ENCODE data around the gene CDH15. TPM values are rescaled to one million over a fixed set of nuclear protein-coding genes. Genes with fewer than 3 reads are reported as not detected.
"Not testable (repeated sequence)": the region's sequence is repeated elsewhere in the genome, so short reads cannot be mapped to it uniquely, and the experiment has no call there.

Gene CDH15
- total RNA-seq, 1 donor from 2014 or later = 0.18 TPM

GRCh38 chr16:89187032-89187769 lies 15.7 kb downstream of the CDH15 start:
- H2AFZ ChIP-seq (ENCODE audit: low read depth, low read length) = no peak overlapping the region
- no peak for FAIRE-seq

GRCh38 chr16:89187770-89188392 lies 16.3 kb downstream of the CDH15 start:
- DNase-seq (ENCODE audit: low read depth) (no peak), FAIRE-seq (no peak)
- peaks cover 4% of the 10 kb centered on the region for H3K27me3 ChIP-seq (ENCODE audit: insufficient read depth, low read length)
- no peaks in the 10 kb centered on the region for H3K4me1 Mint-ChIP-seq (ENCODE audit: low read depth, unreplicated experiment)
- H3K27ac ChIP-seq (ENCODE audit: low read depth, low read length) = no peak overlapping the region
- H2AFZ ChIP-seq (ENCODE audit: low read depth, low read length) = no peak overlapping the region
- H3K9ac ChIP-seq (ENCODE audit: low read length) = no peak overlapping the region
- no peak for TF ChIP-seq EZH2 (IDR thresholded peaks at IDR 0.05; ENCODE audit: insufficient read depth, low read length)
- TF ChIP-seq CTCF (IDR thresholded peaks at IDR 0.05; ENCODE audit: insufficient read depth, low read depth, low read length) = no peak
- H4K20me1 ChIP-seq (ENCODE audit: insufficient read depth, low read length) = peaks cover 11% of the 10 kb centered on the region
- H3K4me3 Mint-ChIP-seq (ENCODE audit: unreplicated experiment) = no peak overlapping the region
- no peak overlapping the region for H3K4me2 ChIP-seq (ENCODE audit: low read length)
- peaks cover 14% of the 10 kb centered on the region for H3K27me3 Mint-ChIP-seq (ENCODE audit: low read depth, unreplicated experiment)
- no peaks in the 10 kb centered on the region for H3K79me2 ChIP-seq (ENCODE audit: insufficient read depth, low read length)
- no peaks in the 10 kb centered on the region for H3K9me3 Mint-ChIP-seq (ENCODE audit: unreplicated experiment)
- H3K27ac Mint-ChIP-seq (ENCODE audit: unreplicated experiment) = no peak overlapping the region
- no peaks in the 10 kb centered on the region for H3K4me1 ChIP-seq (ENCODE audit: insufficient read depth, low read length)
- no peaks in the 10 kb centered on the region for H3K36me3 Mint-ChIP-seq (ENCODE audit: low read depth, unreplicated experiment)
- no peaks in the 10 kb centered on the region for H3K9me3 ChIP-seq (ENCODE audit: insufficient read depth, low read depth, low read length)
- H3K36me3 ChIP-seq (ENCODE audit: insufficient read depth, low read length) = no peaks in the 10 kb centered on the region
- H3K4me3 ChIP-seq (ENCODE audit: insufficient read depth, low read depth, low read length) = no peak overlapping the region

More at GRCh38 chr16:89187032-89187769, 15.7 kb downstream of the CDH15 start:
- Histone ChIP-seq H3K4me1 (ENCODE audit: insufficient read depth, low read length) (no peaks in the 10 kb centered on the region), H3K79me2 (ENCODE audit: insufficient read depth, low read length) (no peaks in the 10 kb centered on the region), H3K4me2 (ENCODE audit: low read length) (no peak overlapping the region), H3K27me3 (ENCODE audit: insufficient read depth, low read length) (peaks cover 4% of the 10 kb centered on the region), H4K20me1 (ENCODE audit: insufficient read depth, low read length) (peaks cover 11% of the 10 kb centered on the region), H3K9ac (ENCODE audit: low read length) (no peak overlapping the region), H3K4me3 (ENCODE audit: insufficient read depth, low read depth, low read length) (no peak overlapping the region), H3K27ac (ENCODE audit: low read depth, low read length) (no peak overlapping the region), H3K36me3 (ENCODE audit: insufficient read depth, low read length) (no peaks in the 10 kb centered on the region), H3K9me3 (ENCODE audit: insufficient read depth, low read depth, low read length) (no peaks in the 10 kb centered on the region)
- no peak for DNase-seq (ENCODE audit: low read depth)
- Mint-ChIP-seq H3K4me1 (ENCODE audit: low read depth, unreplicated experiment) (no peaks in the 10 kb centered on the region), H3K9me3 (ENCODE audit: unreplicated experiment) (no peaks in the 10 kb centered on the region), H3K27me3 (ENCODE audit: low read depth, unreplicated experiment) (peaks cover 16% of the 10 kb centered on the region), H3K4me3 (ENCODE audit: unreplicated experiment) (no peak overlapping the region), H3K36me3 (ENCODE audit: low read depth, unreplicated experiment) (no peaks in the 10 kb centered on the region), H3K27ac (ENCODE audit: unreplicated experiment) (no peak overlapping the region)
- TF ChIP-seq EZH2 (IDR thresholded peaks at IDR 0.05; ENCODE audit: insufficient read depth, low read length) (no peak), CTCF (IDR thresholded peaks at IDR 0.05; ENCODE audit: insufficient read depth, low read depth, low read length) (no peak)

- not testable (repeated sequence) for H3K9me3 Mint-ChIP-seq (ENCODE audit: unreplicated experiment); H3K4me1 ChIP-seq (ENCODE audit: insufficient read depth, low read length); H3K36me3 ChIP-seq (ENCODE audit: insufficient read depth, low read length); H3K27me3 Mint-ChIP-seq (ENCODE audit: low read depth, unreplicated experiment); H3K4me2 ChIP-seq (ENCODE audit: low read length); H3K4me1 Mint-ChIP-seq (ENCODE audit: low read depth, unreplicated experiment); DNase-seq (ENCODE audit: low read depth); H2AFZ ChIP-seq (ENCODE audit: low read depth, low read length); H3K27ac Mint-ChIP-seq (ENCODE audit: unreplicated experiment); H3K9me3 ChIP-seq (ENCODE audit: insufficient read depth, low read depth, low read length); FAIRE-seq; H3K27me3 ChIP-seq (ENCODE audit: insufficient read depth, low read length); H3K4me3 ChIP-seq (ENCODE audit: insufficient read depth, low read depth, low read length); H3K9ac ChIP-seq (ENCODE audit: low read length); H3K36me3 Mint-ChIP-seq (ENCODE audit: low read depth, unreplicated experiment); H3K4me3 Mint-ChIP-seq (ENCODE audit: unreplicated experiment); H3K27ac ChIP-seq (ENCODE audit: low read depth, low read length); H3K79me2 ChIP-seq (ENCODE audit: insufficient read depth, low read length)
- peaks cover 11% of the 10 kb centered on the region for H4K20me1 ChIP-seq (ENCODE audit: insufficient read depth, low read length)
Measured at GRCh38 chr16:89188471-89189357, 17.2 kb downstream of the CDH15 start.

Measured in astrocyte (in vitro differentiated cells and primary cell).